Measurements from ENCODE around the gene S100A8.

S100A8 gene

GRCh38 chr1:153390938-153391710 is at the start of gene S100A8:
Gene S100A8, minus strand, starts transcription at chr1:153391073. Its CDS starts 538 bp downstream, at chr1:153390535.
- no peak within 1 kb of the TSS for H3K4me3 Mint-ChIP-seq
- H3K4me1 Mint-ChIP-seq (ENCODE audit: low read depth): no peaks in the 10 kb centered on the region
- no peaks in the 10 kb centered on the region for H3K36me3 Mint-ChIP-seq
- no peak within 1 kb of the TSS for H3K27ac Mint-ChIP-seq
- H3K9me3 Mint-ChIP-seq (ENCODE audit: low read depth): no peaks in the 10 kb centered on the region
- H3K27me3 Mint-ChIP-seq: peaks cover 8% of the 10 kb centered on the region

DNA sequence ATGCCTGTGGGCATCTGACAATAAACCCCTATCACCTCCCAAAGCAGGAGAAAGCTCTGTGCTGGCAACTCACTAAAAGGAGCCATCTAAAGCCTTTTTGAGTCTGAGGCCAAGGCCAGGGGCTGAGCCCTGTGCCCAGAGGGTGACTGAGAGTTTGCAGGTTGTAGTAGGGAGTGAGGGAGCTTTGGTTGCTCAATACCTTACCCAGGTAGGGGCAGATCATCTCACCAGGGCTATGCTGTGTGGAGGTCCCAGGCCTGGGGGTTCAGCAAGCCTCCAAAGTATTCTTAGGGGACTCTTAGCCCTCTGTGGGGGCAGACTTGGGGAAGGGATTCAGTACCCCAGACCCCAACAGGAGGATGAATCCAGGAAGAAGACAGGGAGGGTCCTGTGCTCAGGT is 48.4 kb upstream of the S100A8 start:
- no peak overlapping the region for H3K4me3 Mint-ChIP-seq
- no peak overlapping the region for H3K27ac Mint-ChIP-seq
- H3K4me1 Mint-ChIP-seq (ENCODE audit: low read depth): no peaks in the 10 kb centered on the region
- H3K27me3 Mint-ChIP-seq: peaks cover 18% of the 10 kb centered on the region
- H3K36me3 Mint-ChIP-seq: no peaks in the 10 kb centered on the region
- no peaks in the 10 kb centered on the region for H3K9me3 Mint-ChIP-seq (ENCODE audit: low read depth)

DNA sequence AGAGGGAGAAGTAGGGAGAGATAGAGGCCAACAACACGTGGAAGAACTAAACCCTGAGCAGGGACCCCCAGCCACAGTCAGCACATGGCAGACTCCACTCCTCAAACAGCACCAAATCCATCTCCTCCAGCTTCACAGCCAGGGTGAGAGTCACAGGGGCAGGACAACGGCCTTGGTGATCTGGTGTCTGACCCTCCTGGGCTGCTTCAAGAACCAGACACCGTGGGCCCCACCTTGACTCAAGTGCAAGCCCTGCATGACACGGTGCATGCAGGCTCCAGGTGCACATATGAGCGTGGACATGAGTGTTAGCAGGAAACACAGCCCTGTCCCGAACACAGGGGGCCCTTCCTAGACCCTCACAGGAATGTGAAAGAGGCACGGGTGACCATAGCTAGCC is 47.7 kb upstream of the S100A8 start:
- Mint-ChIP-seq H3K9me3 (ENCODE audit: low read depth) (no peaks in the 10 kb centered on the region), H3K27me3 (peaks cover 12% of the 10 kb centered on the region), H3K4me3 (no peak overlapping the region), H3K27ac (no peak overlapping the region), H3K36me3 (no peaks in the 10 kb centered on the region), H3K4me1 (ENCODE audit: low read depth) (no peaks in the 10 kb centered on the region)

GRCh38 chr1:153437236-153437635 is 46.4 kb upstream of the S100A8 start:
- Mint-ChIP-seq H3K27me3 (peaks cover 10% of the 10 kb centered on the region), H3K27ac (no peak overlapping the region), H3K36me3 (no peaks in the 10 kb centered on the region), H3K9me3 (ENCODE audit: low read depth) (no peaks in the 10 kb centered on the region), H3K4me1 (ENCODE audit: low read depth) (no peaks in the 10 kb centered on the region), H3K4me3 (no peak overlapping the region)

DNA sequence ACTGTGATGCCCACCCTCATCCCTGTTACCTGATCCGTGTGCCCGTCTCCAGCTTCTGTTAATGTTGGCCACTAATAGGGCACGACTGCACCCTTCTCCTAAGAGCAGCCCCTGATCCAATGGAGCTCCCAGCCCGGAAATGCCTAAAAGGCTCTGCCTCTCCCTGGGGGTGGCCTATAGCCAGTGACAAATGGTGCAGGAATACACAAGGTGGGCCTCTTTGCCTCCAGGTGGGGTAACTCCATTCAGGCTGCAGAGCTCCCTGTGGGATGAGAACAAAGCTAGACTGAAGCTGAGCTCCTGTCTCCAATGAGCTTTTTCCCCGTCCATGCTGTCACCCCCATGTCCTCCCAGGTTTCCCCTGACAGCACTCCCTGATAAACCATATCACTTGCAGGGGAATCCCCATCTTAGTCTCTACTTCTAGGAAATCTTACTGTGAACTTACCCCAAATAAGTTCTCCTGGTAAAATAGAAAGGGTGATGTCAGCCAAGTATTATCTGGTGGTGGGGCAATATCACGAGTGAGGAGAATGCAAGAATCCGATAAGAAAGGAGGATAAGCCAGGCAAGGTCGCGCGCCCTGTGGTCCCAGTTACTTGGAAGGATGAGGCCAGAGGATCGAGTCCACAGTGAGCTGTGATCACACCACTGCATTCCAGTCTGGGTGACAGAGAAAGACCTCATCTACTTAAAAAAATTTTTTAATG is 44.0 kb upstream of the S100A8 start:
- peaks cover 9% of the 10 kb centered on the region for H3K27me3 Mint-ChIP-seq
- H3K4me3 Mint-ChIP-seq: no peak overlapping the region
- H3K27ac Mint-ChIP-seq: no peak overlapping the region
- no peaks in the 10 kb centered on the region for H3K9me3 Mint-ChIP-seq (ENCODE audit: low read depth)
- H3K4me1 Mint-ChIP-seq (ENCODE audit: low read depth): no peaks in the 10 kb centered on the region
- no peaks in the 10 kb centered on the region for H3K36me3 Mint-ChIP-seq

DNA sequence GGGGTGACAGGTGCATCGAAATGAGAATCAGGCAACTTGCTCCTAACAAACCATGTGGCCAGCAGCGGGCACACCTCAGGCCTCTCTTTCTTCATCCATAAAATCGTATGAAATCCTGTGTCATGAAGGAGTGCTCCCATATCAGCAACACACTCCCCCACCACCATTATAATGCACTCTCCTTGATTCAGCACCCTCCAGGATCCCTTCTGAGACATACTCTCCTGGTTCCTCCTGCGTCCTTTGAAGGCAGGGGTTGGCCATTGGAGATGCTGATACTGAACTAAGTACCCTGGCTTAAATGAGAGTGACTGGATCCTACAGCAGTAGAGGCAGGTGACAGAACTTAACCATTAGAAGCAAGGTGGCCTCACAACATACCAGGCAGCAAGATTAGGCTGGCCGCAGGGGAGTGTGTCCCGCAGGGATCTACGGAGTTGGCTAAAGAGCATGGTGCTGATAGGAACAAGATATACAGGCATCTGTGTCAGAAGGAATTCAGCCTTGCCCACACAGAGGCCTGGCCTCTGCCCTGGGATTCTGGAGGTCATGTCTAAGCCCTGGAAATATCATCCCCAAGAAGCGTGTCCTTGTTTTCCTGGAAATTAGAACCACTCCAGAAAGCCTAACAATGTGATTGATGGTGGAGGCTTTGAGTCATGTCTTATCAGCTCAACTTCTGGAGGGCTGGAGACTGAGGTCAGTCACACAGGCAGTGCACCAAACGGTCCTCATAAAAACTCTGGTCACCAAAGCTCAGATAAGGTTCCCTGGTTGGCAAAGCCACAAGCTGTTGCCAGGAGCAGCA is 42.2 kb upstream of the S100A8 start:
- H3K9me3 Mint-ChIP-seq (ENCODE audit: low read depth): no peaks in the 10 kb centered on the region
- no peak overlapping the region for H3K4me3 Mint-ChIP-seq
- H3K36me3 Mint-ChIP-seq: no peaks in the 10 kb centered on the region
- no peak overlapping the region for H3K27ac Mint-ChIP-seq
- peaks cover 6% of the 10 kb centered on the region for H3K27me3 Mint-ChIP-seq
- H3K4me1 Mint-ChIP-seq (ENCODE audit: low read depth): no peaks in the 10 kb centered on the region

GRCh38 chr1:153431928-153432327 is 41.1 kb upstream of the S100A8 start:
- peaks cover 2% of the 10 kb centered on the region for H3K27me3 Mint-ChIP-seq
- H3K27ac Mint-ChIP-seq: no peak overlapping the region
- no peak overlapping the region for H3K4me3 Mint-ChIP-seq
- H3K9me3 Mint-ChIP-seq (ENCODE audit: low read depth): no peaks in the 10 kb centered on the region
- H3K36me3 Mint-ChIP-seq: no peaks in the 10 kb centered on the region
- H3K4me1 Mint-ChIP-seq (ENCODE audit: low read depth): no peaks in the 10 kb centered on the region

GRCh38 chr1:153431427-153431826 is 40.6 kb upstream of the S100A8 start:
- H3K4me1 Mint-ChIP-seq (ENCODE audit: low read depth): no peaks in the 10 kb centered on the region
- no peaks in the 10 kb centered on the region for H3K9me3 Mint-ChIP-seq (ENCODE audit: low read depth)
- H3K4me3 Mint-ChIP-seq: no peak overlapping the region
- H3K27me3 Mint-ChIP-seq: peaks cover 2% of the 10 kb centered on the region
- H3K36me3 Mint-ChIP-seq: no peaks in the 10 kb centered on the region
- H3K27ac Mint-ChIP-seq: no peak overlapping the region

GRCh38 chr1:153431002-153431401 is 40.1 kb upstream of the S100A8 start:
- H3K9me3 Mint-ChIP-seq (ENCODE audit: low read depth): no peaks in the 10 kb centered on the region

GRCh38 chr1:153430561-153430960 is 39.7 kb upstream of the S100A8 start:
- Mint-ChIP-seq H3K4me1 (ENCODE audit: low read depth) (no peaks in the 10 kb centered on the region), H3K27me3 (peaks cover 3% of the 10 kb centered on the region), H3K4me3 (no peak overlapping the region), H3K9me3 (ENCODE audit: low read depth) (no peaks in the 10 kb centered on the region), H3K36me3 (no peaks in the 10 kb centered on the region), H3K27ac (no peak overlapping the region)

More at GRCh38 chr1:153431002-153431401, 40.1 kb upstream of the S100A8 start:
- no peak overlapping the region for H3K4me3 Mint-ChIP-seq
- no peak overlapping the region for H3K27ac Mint-ChIP-seq
- no peaks in the 10 kb centered on the region for H3K4me1 Mint-ChIP-seq (ENCODE audit: low read depth)
- no peaks in the 10 kb centered on the region for H3K36me3 Mint-ChIP-seq
- H3K27me3 Mint-ChIP-seq: peaks cover 2% of the 10 kb centered on the region

DNA sequence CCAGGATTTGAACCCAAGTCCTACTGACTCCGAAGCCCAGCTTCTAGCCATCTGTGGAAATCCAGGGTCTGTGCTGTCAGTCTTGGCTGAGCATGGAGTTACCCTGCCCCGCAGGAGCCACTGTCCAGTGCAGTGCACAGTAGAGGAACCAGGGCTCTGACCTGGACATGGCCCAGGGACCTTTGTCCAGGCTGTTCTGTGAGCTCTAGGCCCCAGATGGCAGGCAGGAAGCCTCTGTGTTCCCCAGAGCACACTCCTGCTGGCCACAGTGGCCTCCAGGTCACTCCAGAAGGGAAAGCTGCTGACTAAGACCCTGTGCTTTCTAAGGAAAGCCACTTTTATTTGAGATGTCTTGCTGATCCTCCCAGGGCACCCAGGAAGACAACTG is 39.3 kb upstream of the S100A8 start:
- Mint-ChIP-seq H3K4me3 (no peak overlapping the region), H3K4me1 (ENCODE audit: low read depth) (no peaks in the 10 kb centered on the region), H3K27me3 (peaks cover 7% of the 10 kb centered on the region), H3K36me3 (no peaks in the 10 kb centered on the region), H3K27ac (no peak overlapping the region), H3K9me3 (ENCODE audit: low read depth) (no peaks in the 10 kb centered on the region)

GRCh38 chr1:153429266-153430165 is 38.6 kb upstream of the S100A8 start:
- Mint-ChIP-seq H3K27me3 (peaks cover 12% of the 10 kb centered on the region), H3K9me3 (ENCODE audit: low read depth) (no peaks in the 10 kb centered on the region), H3K27ac (no peak overlapping the region), H3K36me3 (no peaks in the 10 kb centered on the region), H3K4me3 (no peak overlapping the region), H3K4me1 (ENCODE audit: low read depth) (no peaks in the 10 kb centered on the region)

DNA sequence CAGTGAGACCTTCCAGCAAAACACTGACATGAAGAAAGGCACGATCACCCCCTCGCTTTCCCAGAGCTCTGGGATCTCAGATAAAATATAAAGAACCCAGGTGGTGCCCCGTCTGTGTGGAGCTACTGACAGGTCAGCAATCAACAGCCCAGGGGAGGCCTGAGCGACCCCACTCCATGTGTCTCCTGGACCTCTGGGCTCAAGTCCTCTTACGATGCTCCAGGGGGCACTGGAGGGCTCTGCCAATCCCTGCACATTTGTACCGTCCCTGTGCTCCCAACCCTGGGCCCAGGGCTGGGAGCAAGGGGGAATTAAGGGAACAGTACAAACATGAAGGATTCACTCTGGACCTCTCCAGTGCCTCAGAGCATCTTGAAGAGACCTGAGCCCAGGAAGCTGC is 37.9 kb upstream of the S100A8 start:
- H3K4me1 Mint-ChIP-seq (ENCODE audit: low read depth): no peaks in the 10 kb centered on the region
- peaks cover 15% of the 10 kb centered on the region for H3K27me3 Mint-ChIP-seq
- no peak overlapping the region for H3K27ac Mint-ChIP-seq
- no peaks in the 10 kb centered on the region for H3K36me3 Mint-ChIP-seq
- H3K9me3 Mint-ChIP-seq (ENCODE audit: low read depth): no peaks in the 10 kb centered on the region
- no peak overlapping the region for H3K4me3 Mint-ChIP-seq

DNA sequence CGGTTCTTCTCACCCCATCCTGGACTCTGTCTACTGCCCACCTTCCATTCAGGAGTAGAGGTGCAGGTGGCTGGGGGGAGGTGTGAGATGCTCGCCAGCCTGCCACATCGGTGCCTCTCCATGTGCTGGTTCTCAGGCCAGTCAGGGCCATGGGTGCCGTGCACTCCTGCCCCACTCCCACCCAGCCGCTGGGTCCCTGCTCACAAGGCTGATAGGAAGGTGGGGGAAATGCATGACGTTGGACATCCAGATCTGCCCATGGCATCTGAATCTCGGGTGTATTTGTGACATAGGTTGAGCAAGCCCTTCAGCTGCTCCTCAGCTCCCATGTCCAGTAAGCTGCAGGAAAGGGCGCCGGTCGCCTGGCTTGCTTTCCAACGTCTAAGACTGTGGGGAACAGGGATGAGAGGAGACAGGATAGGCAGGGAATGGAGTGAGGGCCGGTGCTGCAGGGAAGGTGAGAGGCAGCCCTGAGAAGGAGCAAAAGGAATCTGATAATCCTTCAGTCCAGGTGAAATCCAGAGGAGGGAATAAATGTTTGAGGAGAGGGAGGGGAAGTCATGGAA is 37.3 kb upstream of the S100A8 start:
- H3K9me3 Mint-ChIP-seq (ENCODE audit: low read depth): no peaks in the 10 kb centered on the region
- peaks cover 17% of the 10 kb centered on the region for H3K27me3 Mint-ChIP-seq
- H3K36me3 Mint-ChIP-seq: no peaks in the 10 kb centered on the region
- no peak overlapping the region for H3K4me3 Mint-ChIP-seq
- no peaks in the 10 kb centered on the region for H3K4me1 Mint-ChIP-seq (ENCODE audit: low read depth)
- H3K27ac Mint-ChIP-seq: no peak overlapping the region

All from activated naive CD8-positive, alpha-beta T cell (primary cell).